Smooth muscle cell (in vitro differentiated cells): ENCODE data around the gene TP53RK. TPM values are rescaled to one million over a fixed set of nuclear protein-coding genes. Genes with fewer than 3 reads are reported as not detected.

Source experiments
- DNase-seq: peaks from one replicate; lab custom pipeline; 2025; ENCODE audit not compliant: unreplicated experiment; lab: John Stamatoyannopoulos, UW
- H2AFZ ChIP-seq: fragments of 200-600 bp; sonication (generic); 2 replicates; pipeline ENCODE4 v1.6.0; 2016; ENCODE audit warnings: antibody characterized with exemption, low read depth, mild to moderate bottlenecking
- H3F3A ChIP-seq: fragments of 200-600 bp; sonication (generic); 2 replicates; pipeline ENCODE4 v1.6.0; 2017; ENCODE audit warnings: antibody characterized with exemption, low read depth
- H3K27ac ChIP-seq: fragments of 200-600 bp; sonication (generic); 2 replicates; pipeline ENCODE4 v1.5.1; 2016; ENCODE audit warnings: low read depth, mild to moderate bottlenecking
- H3K27me3 ChIP-seq: fragments of 200-600 bp; sonication (generic); 2 replicates; pipeline ENCODE4 v1.6.1; 2016; ENCODE audit warnings: low read depth, mild to moderate bottlenecking
- H3K36me3 ChIP-seq: fragments of 200-600 bp; sonication (generic); 2 replicates; pipeline ENCODE4 v1.5.1; 2016; ENCODE audit warnings: low read depth
- H3K4me1 ChIP-seq: fragments of 200-600 bp; sonication (generic); 2 replicates; pipeline ENCODE4 v1.5.1; 2016; ENCODE audit warnings: low read depth
- H3K4me2 ChIP-seq: fragments of 200-600 bp; sonication (generic); 2 replicates; pipeline ENCODE4 v1.6.0; 2016; ENCODE audit warnings: mild to moderate bottlenecking
- H3K4me3 ChIP-seq: fragments of 200-600 bp; sonication (generic); 2 replicates; pipeline ENCODE4 v1.5.1; 2016; ENCODE audit warnings: mild to moderate bottlenecking
- H3K79me2 ChIP-seq: fragments of 200-600 bp; sonication (generic); 2 replicates; pipeline ENCODE4 v1.6.0; 2016; ENCODE audit warnings: low read depth, mild to moderate bottlenecking
- H3K9ac ChIP-seq: fragments of 200-600 bp; sonication (generic); 2 replicates; pipeline ENCODE4 v1.6.0; 2016; ENCODE audit warnings: low read depth
- H3K9me3 ChIP-seq: fragments of 200-600 bp; sonication (generic); replicated peaks from 2 replicates; pipeline ENCODE4 v1.5.1; 2016; ENCODE audit warnings: low read depth
- H4K20me1 ChIP-seq: fragments of 200-600 bp; sonication (generic); 2 replicates; pipeline ENCODE4 v1.6.0; 2016; ENCODE audit warnings: low read depth
- WGBS: methylation state at CpG from one replicate; pipeline ENCODE4 v1.1.7; 2016; ENCODE audit warnings: low lambda C conversion rate; 5-methylcytosine and 5-hydroxymethylcytosine counted together
- polyA plus RNA-seq: library from polyadenylated mRNA; unstranded; fragments of >200 nt; fragmentation: Nextera tagmentation; extraction: Ambion mirVana; gene quantifications from 2 replicates; pipeline ENCODE4 v1.2.1, GENCODE V29; 2016
- total RNA-seq: library from RNA; depleted of rRNA; stranded (reverse); fragments of >200 nt; gene quantifications from 2 replicates; pipeline ENCODE4 v1.2.3, GENCODE V29; 2014
- TF ChIP-seq, protein P1 (sequence below): fragments of 200-600 bp; sonication (generic); IDR thresholded peaks from 2 replicates; pipeline ENCODE4 v1.5.1; 2017; ENCODE audit warnings: borderline replicate concordance, mild to moderate bottlenecking, antibody characterized with exemption; ENCODE audit not compliant: insufficient read depth, poor library complexity, severe bottlenecking

Gene TP53RK
- total and polyA plus RNA-seq, 2 experiments from 2014 or later: 26.5 to 30.9 TPM

DNA sequence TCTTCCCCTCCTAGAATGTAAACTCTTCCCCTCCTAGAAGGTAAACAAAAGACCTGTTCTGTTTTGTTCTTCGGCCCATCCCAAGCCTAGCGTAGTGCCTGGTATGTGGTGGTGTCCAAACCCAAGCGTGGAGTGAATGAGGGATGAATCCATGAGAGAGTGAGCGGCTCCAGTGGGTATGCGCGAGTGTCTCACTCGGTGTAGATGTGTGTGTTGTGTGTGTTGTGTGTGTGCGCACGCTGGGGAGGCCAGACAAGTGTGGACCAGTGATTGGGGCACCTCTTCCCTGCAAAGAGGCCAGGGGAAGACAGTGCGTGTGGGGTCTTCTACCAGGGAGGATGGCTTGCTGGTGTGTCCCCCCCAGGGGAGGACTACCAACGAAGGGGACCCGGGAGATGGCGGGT lies 19.8 kb upstream of the TP53RK start:
- TF ChIP-seq, protein P1, sequence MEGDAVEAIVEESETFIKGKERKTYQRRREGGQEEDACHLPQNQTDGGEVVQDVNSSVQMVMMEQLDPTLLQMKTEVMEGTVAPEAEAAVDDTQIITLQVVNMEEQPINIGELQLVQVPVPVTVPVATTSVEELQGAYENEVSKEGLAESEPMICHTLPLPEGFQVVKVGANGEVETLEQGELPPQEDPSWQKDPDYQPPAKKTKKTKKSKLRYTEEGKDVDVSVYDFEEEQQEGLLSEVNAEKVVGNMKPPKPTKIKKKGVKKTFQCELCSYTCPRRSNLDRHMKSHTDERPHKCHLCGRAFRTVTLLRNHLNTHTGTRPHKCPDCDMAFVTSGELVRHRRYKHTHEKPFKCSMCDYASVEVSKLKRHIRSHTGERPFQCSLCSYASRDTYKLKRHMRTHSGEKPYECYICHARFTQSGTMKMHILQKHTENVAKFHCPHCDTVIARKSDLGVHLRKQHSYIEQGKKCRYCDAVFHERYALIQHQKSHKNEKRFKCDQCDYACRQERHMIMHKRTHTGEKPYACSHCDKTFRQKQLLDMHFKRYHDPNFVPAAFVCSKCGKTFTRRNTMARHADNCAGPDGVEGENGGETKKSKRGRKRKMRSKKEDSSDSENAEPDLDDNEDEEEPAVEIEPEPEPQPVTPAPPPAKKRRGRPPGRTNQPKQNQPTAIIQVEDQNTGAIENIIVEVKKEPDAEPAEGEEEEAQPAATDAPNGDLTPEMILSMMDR: no peak
- WGBS: 70% methylated on average over 10 of the region's 13 CpGs
- Histone ChIP-seq H3F3A (peaks cover 18% of the 10 kb centered on the region), H3K9ac (peak overlapping the region; percentile 81), H3K27ac (peak overlapping the region; percentile 72), H3K4me2 (peak overlapping the region; percentile 95), H3K4me1 (peaks cover 24% of the 10 kb centered on the region), H2AFZ (peak overlapping the region; percentile 98), H4K20me1 (no peaks in the 10 kb centered on the region), H3K79me2 (peaks cover 16% of the 10 kb centered on the region), H3K27me3 (no peaks in the 10 kb centered on the region), H3K9me3 (no peaks in the 10 kb centered on the region), H3K4me3 (peak overlapping the region; percentile 71), H3K36me3 (no peaks in the 10 kb centered on the region)
- DNase-seq: no peak

DNA sequence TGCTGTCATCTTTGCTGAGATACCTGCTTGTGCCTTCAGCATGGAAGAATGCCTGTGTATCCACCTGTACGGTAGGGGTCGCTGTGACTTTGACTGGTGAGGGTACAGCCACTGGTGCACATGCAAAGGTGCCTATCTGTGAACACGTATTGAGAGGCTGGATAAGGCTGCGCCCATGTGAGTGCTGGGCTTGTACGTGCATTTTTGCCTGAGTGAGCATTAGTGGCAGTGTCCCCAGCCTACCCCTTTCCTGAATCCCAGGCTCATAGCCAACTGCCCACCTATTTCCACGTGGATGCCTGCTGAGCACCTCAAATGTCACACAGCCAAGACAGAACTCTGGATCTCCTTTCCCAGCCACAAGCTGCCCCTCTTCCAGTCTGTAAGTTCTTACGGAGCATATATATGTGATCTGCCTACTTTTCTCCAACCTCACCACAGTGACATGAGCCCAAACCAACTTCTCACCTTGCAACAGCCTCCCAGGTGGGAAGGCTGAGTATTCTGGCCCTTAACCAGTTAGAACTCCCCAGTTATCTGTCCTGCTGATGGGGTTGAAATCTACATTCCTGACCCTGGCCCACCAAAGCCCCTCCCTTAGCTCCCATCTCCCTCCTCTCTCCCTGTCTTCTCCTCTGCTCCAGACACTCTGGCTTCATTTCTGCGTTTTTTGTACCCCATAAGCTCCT lies 19.1 kb upstream of the TP53RK start:
- H3K27ac ChIP-seq: peak overlapping the region; percentile 72
- WGBS: 73% methylated on average over 8 of the region's 8 CpGs

DNA sequence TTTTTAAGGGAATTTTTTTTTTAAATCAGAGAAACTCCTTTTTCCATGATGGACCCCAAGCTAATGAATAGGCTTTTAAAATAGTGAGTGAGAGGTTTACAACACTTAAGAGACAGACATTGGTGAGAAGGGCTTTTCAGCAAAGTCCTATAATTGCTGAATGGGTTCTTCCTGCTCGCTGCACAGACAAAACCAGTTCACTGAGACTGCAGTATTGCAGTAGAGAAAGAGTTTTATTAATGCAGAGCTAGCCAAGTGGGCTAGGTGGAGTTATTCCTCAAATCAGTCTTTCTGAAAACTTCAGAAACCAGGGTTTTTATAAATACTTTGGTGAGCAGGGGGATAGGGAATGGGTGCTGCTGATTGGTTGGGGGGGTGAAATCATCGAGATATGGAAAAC lies 17.0 kb upstream of the TP53RK start:
- peaks cover 10% of the 10 kb centered on the region for H3K79me2 ChIP-seq
- 86% methylated on average over 2 of the region's 2 CpGs for WGBS
- no peaks in the 10 kb centered on the region for H3K27me3 ChIP-seq

More for the DNA sequence above, 19.1 kb upstream of the TP53RK start:
- peaks cover 24% of the 10 kb centered on the region for H3K4me1 ChIP-seq
- TF ChIP-seq, protein P1: peak; percentile 17
- no peaks in the 10 kb centered on the region for H4K20me1 ChIP-seq
- no peaks in the 10 kb centered on the region for H3K36me3 ChIP-seq
- H3F3A ChIP-seq: peaks cover 18% of the 10 kb centered on the region
- H2AFZ ChIP-seq: peak overlapping the region; percentile 98
- no peaks in the 10 kb centered on the region for H3K9me3 ChIP-seq
- DNase-seq: no peak
- no peak overlapping the region for H3K9ac ChIP-seq
- no peaks in the 10 kb centered on the region for H3K27me3 ChIP-seq
- no peak overlapping the region for H3K4me3 ChIP-seq
- no peak overlapping the region for H3K4me2 ChIP-seq
- H3K79me2 ChIP-seq: peaks cover 16% of the 10 kb centered on the region

More for the DNA sequence above, 17.0 kb upstream of the TP53RK start:
- Histone ChIP-seq H4K20me1 (no peaks in the 10 kb centered on the region), H3K4me2 (no peak overlapping the region), H3K4me3 (no peak overlapping the region), H3K27ac (peak overlapping the region; percentile 83), H3K9me3 (no peaks in the 10 kb centered on the region), H3K9ac (no peak overlapping the region), H3K4me1 (peaks cover 17% of the 10 kb centered on the region), H3F3A (peaks cover 18% of the 10 kb centered on the region), H3K36me3 (no peaks in the 10 kb centered on the region), H2AFZ (no peak overlapping the region)
- no peak for DNase-seq
- TF ChIP-seq, protein P1: no peak
